GM23248 (cell line): Measurements from ENCODE around the gene EHMT1.

Experiments
- EZH2 ChIP-seq: fragments of 200-600 bp; sonication (generic); IDR thresholded peaks from 2 replicates; pipeline ENCODE4 v1.6.1; 2018; ENCODE audit warnings: antibody characterized with exemption, mild to moderate bottlenecking; ENCODE audit not compliant: insufficient read depth, poor library complexity, severe bottlenecking
- EZH2phosphoT487 ChIP-seq: fragments of 200-600 bp; sonication (generic); IDR thresholded peaks from 2 replicates; pipeline ENCODE4 v1.6.1; 2018; ENCODE audit warnings: antibody characterized with exemption, moderate library complexity, mild to moderate bottlenecking, low read depth; ENCODE audit not compliant: insufficient read depth

DNA sequence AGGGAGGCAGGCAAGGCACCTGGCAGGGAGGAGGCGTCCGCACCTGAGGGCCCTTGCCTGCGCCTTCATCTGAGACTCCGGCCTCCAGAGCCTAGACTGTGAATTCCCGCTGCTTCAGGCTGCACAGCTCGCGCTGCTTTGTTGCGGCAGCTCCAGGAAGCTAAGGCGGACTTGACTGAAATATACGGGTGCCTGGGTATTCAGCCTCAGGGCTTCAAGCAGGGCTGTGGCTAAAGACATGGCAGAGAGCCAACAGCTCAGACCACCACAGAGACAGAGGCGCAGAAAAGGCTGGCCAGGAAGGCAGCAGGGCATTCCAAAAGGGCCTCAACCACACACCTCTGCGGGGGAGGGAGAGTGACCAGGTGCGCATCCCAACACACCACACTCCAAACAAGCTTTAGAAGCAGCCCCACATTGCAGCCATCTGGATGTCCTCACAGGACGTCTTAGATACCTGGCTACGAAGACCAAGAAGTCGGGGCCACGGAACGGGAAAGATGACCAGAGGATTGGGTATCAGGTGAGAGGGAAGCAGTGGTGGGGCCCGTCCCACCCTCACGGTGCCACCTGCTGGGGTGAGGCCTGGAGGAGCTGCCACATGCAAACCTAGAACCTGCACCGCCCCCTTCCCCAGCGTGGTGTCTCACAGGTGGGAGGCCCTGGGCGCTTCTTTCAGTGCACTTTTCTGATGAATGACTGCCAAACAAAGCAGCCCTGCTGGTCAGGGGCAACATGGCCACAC lies 38.4 kb upstream of the EHMT1 start:
- TF ChIP-seq EZH2 = no peak
- no peak for TF ChIP-seq EZH2phosphoT487
